Measurements from ENCODE around the gene SFXN1.
"Not testable (repeated sequence)": the region's sequence is repeated elsewhere in the genome, so short reads cannot be mapped to it uniquely, and the experiment has no call there.

SFXN1 gene

DNA sequence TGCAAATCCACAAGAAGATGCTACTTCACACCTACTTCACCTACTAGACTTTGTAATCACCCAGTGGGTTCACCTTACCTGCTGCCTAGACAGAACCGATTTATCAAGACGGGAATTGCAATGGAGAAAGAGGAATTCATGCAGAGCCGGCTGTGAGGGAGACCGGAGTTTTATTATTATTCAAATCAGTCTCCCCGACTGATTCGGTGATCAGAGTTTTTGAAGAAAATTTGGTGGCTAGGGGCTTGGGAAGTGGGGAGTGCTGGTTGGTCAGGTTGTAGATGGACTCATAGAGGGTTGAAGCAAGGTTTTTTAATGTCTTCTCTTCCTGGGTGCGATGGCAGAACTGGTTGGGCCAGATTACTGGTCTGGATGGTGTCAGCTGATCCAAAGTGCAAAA, 23.4 kb downstream of the SFXN1 start:
- H3K4me3 ChIP-seq (ENCODE audit: low read depth, low read length), result no peak overlapping the region
- DNase-seq (ENCODE audit: low read depth), result no peak
- TF ChIP-seq, protein P1, sequence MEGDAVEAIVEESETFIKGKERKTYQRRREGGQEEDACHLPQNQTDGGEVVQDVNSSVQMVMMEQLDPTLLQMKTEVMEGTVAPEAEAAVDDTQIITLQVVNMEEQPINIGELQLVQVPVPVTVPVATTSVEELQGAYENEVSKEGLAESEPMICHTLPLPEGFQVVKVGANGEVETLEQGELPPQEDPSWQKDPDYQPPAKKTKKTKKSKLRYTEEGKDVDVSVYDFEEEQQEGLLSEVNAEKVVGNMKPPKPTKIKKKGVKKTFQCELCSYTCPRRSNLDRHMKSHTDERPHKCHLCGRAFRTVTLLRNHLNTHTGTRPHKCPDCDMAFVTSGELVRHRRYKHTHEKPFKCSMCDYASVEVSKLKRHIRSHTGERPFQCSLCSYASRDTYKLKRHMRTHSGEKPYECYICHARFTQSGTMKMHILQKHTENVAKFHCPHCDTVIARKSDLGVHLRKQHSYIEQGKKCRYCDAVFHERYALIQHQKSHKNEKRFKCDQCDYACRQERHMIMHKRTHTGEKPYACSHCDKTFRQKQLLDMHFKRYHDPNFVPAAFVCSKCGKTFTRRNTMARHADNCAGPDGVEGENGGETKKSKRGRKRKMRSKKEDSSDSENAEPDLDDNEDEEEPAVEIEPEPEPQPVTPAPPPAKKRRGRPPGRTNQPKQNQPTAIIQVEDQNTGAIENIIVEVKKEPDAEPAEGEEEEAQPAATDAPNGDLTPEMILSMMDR (IDR thresholded peaks at IDR 0.05; ENCODE audit: low read depth, low read length, missing control alignments), result no peak

DNA sequence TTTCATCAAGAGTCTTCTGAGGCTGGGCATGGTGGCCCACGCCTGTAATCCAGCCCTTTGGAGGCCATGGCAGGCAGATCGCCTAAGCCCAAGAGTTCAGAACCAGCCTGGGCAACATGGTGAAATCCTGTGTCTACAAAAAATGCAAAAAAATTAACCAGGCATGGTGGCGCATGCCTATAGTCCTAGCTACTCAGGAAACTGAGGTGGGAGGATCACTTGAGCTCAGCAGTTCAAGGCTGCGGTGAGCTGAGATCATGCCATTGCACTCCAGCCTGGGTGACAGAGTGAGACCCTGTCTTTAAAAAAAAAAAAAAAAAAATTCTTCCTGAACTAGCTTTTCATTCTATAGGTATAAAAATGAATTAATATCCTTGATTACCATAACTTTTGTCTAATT, 29.3 kb downstream of the SFXN1 start:
- H3K4me3 ChIP-seq (ENCODE audit: low read depth, low read length), result not testable (repeated sequence)

DNA sequence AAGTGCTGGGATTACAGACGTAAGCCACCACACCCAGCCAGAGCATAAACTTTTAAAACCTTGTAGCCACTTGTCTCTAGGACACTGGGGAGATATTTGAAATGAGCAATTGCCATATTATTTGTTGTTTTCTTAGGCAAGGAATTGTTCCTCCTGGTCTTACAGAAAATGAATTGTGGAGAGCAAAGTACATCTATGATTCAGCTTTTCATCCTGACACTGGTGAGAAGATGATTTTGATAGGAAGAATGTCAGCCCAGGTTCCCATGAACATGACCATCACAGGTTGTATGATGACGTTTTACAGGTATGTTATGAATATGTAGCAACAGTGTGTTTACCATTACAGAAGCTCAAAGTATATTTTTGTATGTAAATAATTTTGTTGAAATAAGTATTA, 30.5 kb downstream of the SFXN1 start:
- no peak overlapping the region for H3K4me3 ChIP-seq (ENCODE audit: low read depth, low read length)
- no peak for DNase-seq (ENCODE audit: low read depth)
- TF ChIP-seq, protein P1 (IDR thresholded peaks at IDR 0.05; ENCODE audit: low read depth, low read length, missing control alignments), result no peak

More for the DNA sequence above, 29.3 kb downstream of the SFXN1 start:
- DNase-seq (ENCODE audit: low read depth), result not testable (repeated sequence)

DNA sequence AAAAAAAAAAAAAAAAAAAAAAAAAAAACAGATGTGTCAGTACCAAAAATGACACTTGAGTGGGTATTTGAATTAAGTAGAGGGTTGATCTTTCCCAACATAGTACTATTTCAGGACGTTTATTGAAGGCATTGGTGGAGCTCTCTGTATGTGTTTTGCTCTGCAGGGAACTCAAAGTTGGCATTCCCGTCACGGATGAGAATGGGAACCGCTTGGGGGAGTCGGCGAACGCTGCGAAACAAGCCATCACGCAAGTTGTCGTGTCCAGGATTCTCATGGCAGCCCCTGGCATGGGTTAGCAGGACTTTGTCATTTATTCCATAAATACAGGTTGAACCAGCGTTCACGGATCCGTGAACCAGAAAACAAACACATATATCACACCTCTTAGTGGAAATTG, 34.9 kb downstream of the SFXN1 start:
- TF ChIP-seq, protein P1 (IDR thresholded peaks at IDR 0.05; ENCODE audit: low read depth, low read length, missing control alignments), result no peak
- no peak overlapping the region for H3K4me3 ChIP-seq (ENCODE audit: low read depth, low read length)
- DNase-seq (ENCODE audit: low read depth), result no peak

DNA sequence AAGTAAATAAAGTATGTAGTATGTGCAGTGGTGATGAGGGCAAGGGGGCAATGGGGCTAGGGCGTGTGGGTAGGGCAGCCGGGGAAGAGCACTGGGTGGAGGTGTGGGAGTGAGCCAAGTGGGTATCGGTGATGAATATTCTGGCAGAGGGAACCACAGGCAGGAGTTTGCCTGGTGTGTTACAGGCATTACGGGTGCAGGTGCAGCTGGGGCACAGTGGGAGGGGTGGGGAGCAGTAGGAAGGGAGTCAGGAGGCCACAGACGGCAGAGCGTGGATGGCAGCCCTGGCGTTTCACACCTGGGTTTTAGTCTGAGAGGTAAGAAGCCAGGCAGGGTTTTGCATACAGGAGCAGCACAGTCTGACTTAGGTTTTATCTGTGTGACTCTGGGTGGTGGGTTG, 35.4 kb downstream of the SFXN1 start:
- no peak for DNase-seq (ENCODE audit: low read depth)
- TF ChIP-seq, protein P1 (IDR thresholded peaks at IDR 0.05; ENCODE audit: low read depth, low read length, missing control alignments), result no peak
- no peak overlapping the region for H3K4me3 ChIP-seq (ENCODE audit: low read depth, low read length)

DNA sequence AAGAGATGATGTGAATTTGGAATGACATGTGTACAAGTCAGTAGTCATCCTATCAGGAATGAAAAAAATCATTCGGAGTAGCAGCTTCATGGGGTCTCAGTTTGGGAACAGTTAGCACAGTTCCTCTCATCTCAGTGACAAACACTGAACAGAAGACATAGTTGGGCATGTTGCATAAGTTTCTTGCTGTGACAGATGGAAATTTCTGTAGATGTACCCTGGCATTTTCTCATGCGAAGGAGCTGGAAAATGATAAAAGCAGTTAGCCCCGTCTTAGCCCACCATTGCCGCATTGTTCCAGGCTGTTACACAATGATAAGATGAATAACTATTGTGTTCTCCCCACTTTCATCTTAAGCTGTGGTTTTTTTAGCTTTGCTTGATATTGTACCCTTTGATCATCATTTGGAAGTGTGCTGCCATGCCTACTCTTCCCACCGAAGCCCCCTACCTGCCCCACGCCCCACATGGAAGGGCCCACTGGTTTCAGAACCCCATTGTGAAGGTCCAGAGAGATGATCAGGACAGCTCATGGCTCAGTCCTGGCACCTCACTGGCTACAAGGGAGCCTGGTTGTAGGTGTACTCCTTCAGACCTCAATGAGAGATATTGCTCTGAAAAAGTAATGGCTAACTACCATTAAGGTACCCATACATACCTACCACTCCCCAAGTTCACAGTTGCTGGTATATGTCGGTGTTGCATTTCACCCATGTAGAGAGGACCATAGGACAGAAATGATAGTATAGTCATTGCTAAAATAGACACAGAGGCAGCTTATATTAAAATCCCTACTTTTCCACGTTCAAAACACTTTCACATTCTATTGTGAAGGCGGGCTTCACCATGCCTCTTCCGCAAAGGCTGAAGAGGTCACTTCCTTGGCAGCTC, 38.8 kb downstream of the SFXN1 start:
- no peak for DNase-seq (ENCODE audit: low read depth)
- H3K4me3 ChIP-seq (ENCODE audit: low read depth, low read length), result no peak overlapping the region
- TF ChIP-seq, protein P1 (IDR thresholded peaks at IDR 0.05; ENCODE audit: low read depth, low read length, missing control alignments), result no peak

DNA sequence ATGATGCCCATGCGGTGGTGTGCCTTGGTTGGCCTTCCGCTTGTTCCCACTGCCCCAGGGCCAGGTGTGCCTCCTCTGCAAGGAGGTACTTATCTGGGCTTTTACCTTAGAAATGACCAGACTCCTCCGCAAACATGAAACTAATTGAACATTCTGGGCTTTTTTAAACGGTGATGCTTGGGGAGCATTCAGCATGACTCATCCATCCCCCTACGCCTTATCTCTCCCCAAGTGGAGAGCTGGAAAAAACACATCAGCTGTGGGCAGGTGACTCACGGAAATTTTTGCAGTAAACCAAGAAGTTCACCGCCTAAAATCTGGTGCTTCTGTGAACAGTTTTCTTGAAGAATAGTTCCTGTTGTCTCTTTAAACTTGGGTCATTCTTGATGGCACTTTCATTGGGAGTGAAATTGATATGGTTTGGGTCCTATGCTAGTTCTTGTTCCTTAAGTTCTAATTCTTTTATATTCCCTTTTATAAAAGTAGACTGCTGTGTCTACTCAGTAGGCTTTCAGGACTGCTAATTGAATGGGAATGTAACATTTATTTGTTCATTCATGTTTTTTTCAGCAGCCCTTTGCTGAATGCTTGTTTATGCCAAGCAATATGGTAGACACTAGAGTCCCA, 39.6 kb downstream of the SFXN1 start:
- TF ChIP-seq, protein P1 (IDR thresholded peaks at IDR 0.05; ENCODE audit: low read depth, low read length, missing control alignments), result no peak
- H3K4me3 ChIP-seq (ENCODE audit: low read depth, low read length), result no peak overlapping the region
- no peak for DNase-seq (ENCODE audit: low read depth)

All from GM12864 (cell line).